NCI-H526 treated with DMSO at 0.1 percent for 48 hours (cell line): ENCODE data around the gene APOC4.

Source experiments
- DNase-seq: peaks from one replicate; lab custom pipeline; 2025; lab: John Stamatoyannopoulos, UW

APOC4 gene

GRCh38 chr19:44993926-44994537 is 52.0 kb downstream of the APOC4 start:
- no peak for DNase-seq
